PC-9 (cell line): ENCODE data around the gene GABRR2.

ENCODE experiments used
- EZH2 ChIP-seq: fragments of 200-600 bp; sonication (generic); IDR thresholded peaks from 2 replicates; pipeline ENCODE4 v1.8.0; 2017; ENCODE audit warnings: antibody characterized with exemption, low read depth
- TF ChIP-seq, protein P1 (sequence below): fragments of 200-600 bp; sonication (generic); conservative IDR thresholded peaks from 2 replicates; pipeline ENCODE4 v1.6.1; 2017; ENCODE audit warnings: mixed run types, antibody characterized with exemption, mild to moderate bottlenecking, moderate library complexity

DNA sequence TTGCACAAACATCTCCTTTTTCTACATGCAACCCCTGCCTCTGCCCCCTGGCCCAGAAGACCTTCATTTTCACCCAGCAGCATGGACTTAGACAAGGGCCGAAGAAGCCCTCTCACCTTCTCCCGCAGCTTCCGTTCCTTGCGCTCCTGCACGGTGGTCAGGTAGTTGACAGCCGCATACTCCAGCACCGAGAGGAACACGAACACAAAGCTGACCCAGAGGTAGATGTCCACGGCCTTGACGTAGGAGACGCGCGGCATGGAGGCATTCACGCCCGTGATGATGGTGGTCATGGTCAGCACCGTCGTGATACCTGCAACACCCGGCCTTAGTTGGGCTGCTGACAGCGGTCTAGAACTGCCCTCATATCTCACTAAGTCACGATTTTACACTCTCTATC, 50.8 kb downstream of the GABRR2 start:
- TF ChIP-seq, protein P1, sequence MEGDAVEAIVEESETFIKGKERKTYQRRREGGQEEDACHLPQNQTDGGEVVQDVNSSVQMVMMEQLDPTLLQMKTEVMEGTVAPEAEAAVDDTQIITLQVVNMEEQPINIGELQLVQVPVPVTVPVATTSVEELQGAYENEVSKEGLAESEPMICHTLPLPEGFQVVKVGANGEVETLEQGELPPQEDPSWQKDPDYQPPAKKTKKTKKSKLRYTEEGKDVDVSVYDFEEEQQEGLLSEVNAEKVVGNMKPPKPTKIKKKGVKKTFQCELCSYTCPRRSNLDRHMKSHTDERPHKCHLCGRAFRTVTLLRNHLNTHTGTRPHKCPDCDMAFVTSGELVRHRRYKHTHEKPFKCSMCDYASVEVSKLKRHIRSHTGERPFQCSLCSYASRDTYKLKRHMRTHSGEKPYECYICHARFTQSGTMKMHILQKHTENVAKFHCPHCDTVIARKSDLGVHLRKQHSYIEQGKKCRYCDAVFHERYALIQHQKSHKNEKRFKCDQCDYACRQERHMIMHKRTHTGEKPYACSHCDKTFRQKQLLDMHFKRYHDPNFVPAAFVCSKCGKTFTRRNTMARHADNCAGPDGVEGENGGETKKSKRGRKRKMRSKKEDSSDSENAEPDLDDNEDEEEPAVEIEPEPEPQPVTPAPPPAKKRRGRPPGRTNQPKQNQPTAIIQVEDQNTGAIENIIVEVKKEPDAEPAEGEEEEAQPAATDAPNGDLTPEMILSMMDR, result no peak
- TF ChIP-seq EZH2, result no peak
